Smooth muscle cell (in vitro differentiated cells): ENCODE results near the gene PATL2. TPM values are rescaled to one million over a fixed set of nuclear protein-coding genes. Genes with fewer than 3 reads are reported as not detected.

Experiments
- DNase-seq: peaks from one replicate; lab custom pipeline; 2025; ENCODE audit not compliant: unreplicated experiment; lab: John Stamatoyannopoulos, UW
- H2AFZ ChIP-seq: fragments of 200-600 bp; sonication (generic); 2 replicates; pipeline ENCODE4 v1.6.0; 2016; ENCODE audit warnings: antibody characterized with exemption, low read depth, mild to moderate bottlenecking
- H3F3A ChIP-seq: fragments of 200-600 bp; sonication (generic); 2 replicates; pipeline ENCODE4 v1.6.0; 2017; ENCODE audit warnings: antibody characterized with exemption, low read depth
- H3K27ac ChIP-seq: fragments of 200-600 bp; sonication (generic); 2 replicates; pipeline ENCODE4 v1.5.1; 2016; ENCODE audit warnings: low read depth, mild to moderate bottlenecking
- H3K27me3 ChIP-seq: fragments of 200-600 bp; sonication (generic); 2 replicates; pipeline ENCODE4 v1.6.1; 2016; ENCODE audit warnings: low read depth, mild to moderate bottlenecking
- H3K36me3 ChIP-seq: fragments of 200-600 bp; sonication (generic); 2 replicates; pipeline ENCODE4 v1.5.1; 2016; ENCODE audit warnings: low read depth
- H3K4me1 ChIP-seq: fragments of 200-600 bp; sonication (generic); 2 replicates; pipeline ENCODE4 v1.5.1; 2016; ENCODE audit warnings: low read depth
- H3K4me2 ChIP-seq: fragments of 200-600 bp; sonication (generic); 2 replicates; pipeline ENCODE4 v1.6.0; 2016; ENCODE audit warnings: mild to moderate bottlenecking
- H3K4me3 ChIP-seq: fragments of 200-600 bp; sonication (generic); 2 replicates; pipeline ENCODE4 v1.5.1; 2016; ENCODE audit warnings: mild to moderate bottlenecking
- H3K79me2 ChIP-seq: fragments of 200-600 bp; sonication (generic); 2 replicates; pipeline ENCODE4 v1.6.0; 2016; ENCODE audit warnings: low read depth, mild to moderate bottlenecking
- H3K9ac ChIP-seq: fragments of 200-600 bp; sonication (generic); 2 replicates; pipeline ENCODE4 v1.6.0; 2016; ENCODE audit warnings: low read depth
- H3K9me3 ChIP-seq: fragments of 200-600 bp; sonication (generic); replicated peaks from 2 replicates; pipeline ENCODE4 v1.5.1; 2016; ENCODE audit warnings: low read depth
- H4K20me1 ChIP-seq: fragments of 200-600 bp; sonication (generic); 2 replicates; pipeline ENCODE4 v1.6.0; 2016; ENCODE audit warnings: low read depth
- CTCF ChIP-seq: fragments of 200-600 bp; sonication (generic); IDR thresholded peaks from 2 replicates; pipeline ENCODE4 v1.5.1; 2017; ENCODE audit warnings: borderline replicate concordance, mild to moderate bottlenecking, antibody characterized with exemption; ENCODE audit not compliant: insufficient read depth, poor library complexity, severe bottlenecking
- WGBS: methylation state at CpG from one replicate; pipeline ENCODE4 v1.1.7; 2016; ENCODE audit warnings: low lambda C conversion rate; 5-methylcytosine and 5-hydroxymethylcytosine counted together
- polyA plus RNA-seq: library from polyadenylated mRNA; unstranded; fragments of >200 nt; fragmentation: Nextera tagmentation; extraction: Ambion mirVana; gene quantifications from 2 replicates; pipeline ENCODE4 v1.2.1, GENCODE V29; 2016
- total RNA-seq: library from RNA; depleted of rRNA; stranded (reverse); fragments of >200 nt; gene quantifications from 2 replicates; pipeline ENCODE4 v1.2.3, GENCODE V29; 2014

The PATL2 gene
- total and polyA plus RNA-seq, 2 experiments from 2014 or later, result not detected

GRCh38 chr15:44715142-44715796, 4.1 kb upstream of the PATL2 start:
- no peak for TF ChIP-seq CTCF
- no peak overlapping the region for H3K4me3 ChIP-seq
- H2AFZ ChIP-seq, result no peak overlapping the region
- DNase-seq, result no peak
- no peak overlapping the region for H3K27ac ChIP-seq
- 94% methylated on average over 6 of the region's 6 CpGs for WGBS
- no peaks in the 10 kb centered on the region for H3K9me3 ChIP-seq
- no peak overlapping the region for H3K9ac ChIP-seq
- H4K20me1 ChIP-seq, result peaks cover 47% of the 10 kb centered on the region
- H3K36me3 ChIP-seq, result peaks cover 16% of the 10 kb centered on the region
- peaks cover 4% of the 10 kb centered on the region for H3K4me1 ChIP-seq
- no peak overlapping the region for H3K4me2 ChIP-seq
- H3K27me3 ChIP-seq, result no peaks in the 10 kb centered on the region
- peaks cover 36% of the 10 kb centered on the region for H3K79me2 ChIP-seq
- peaks cover 3% of the 10 kb centered on the region for H3F3A ChIP-seq

GRCh38 chr15:44713006-44713966, 2.2 kb upstream of the PATL2 start:
- peak; percentile 5 for TF ChIP-seq CTCF
- Histone ChIP-seq H3K79me2 (peaks cover 36% of the 10 kb centered on the region), H2AFZ (no peak overlapping the region), H3K36me3 (peaks cover 13% of the 10 kb centered on the region), H3K4me2 (peak overlapping the region; percentile 98), H3K27me3 (no peaks in the 10 kb centered on the region), H3F3A (peaks cover 3% of the 10 kb centered on the region), H3K9ac (peak overlapping the region; percentile 100), H4K20me1 (peaks cover 47% of the 10 kb centered on the region), H3K4me3 (peak overlapping the region; percentile 100), H3K4me1 (peaks cover 4% of the 10 kb centered on the region), H3K27ac (no peak overlapping the region), H3K9me3 (no peaks in the 10 kb centered on the region)
- no peak for DNase-seq
- 95% methylated on average over 5 of the region's 5 CpGs for WGBS

- no peak for DNase-seq
- H2AFZ ChIP-seq, result no peak overlapping the region
- 47% methylated on average over 24 of the region's 24 CpGs for WGBS
Measured at GRCh38 chr15:44712346-44713005, 1.4 kb upstream of the PATL2 start.

More at GRCh38 chr15:44712346-44713005, 1.4 kb upstream of the PATL2 start:
- Histone ChIP-seq H3K4me1 (peaks cover 4% of the 10 kb centered on the region), H3K4me2 (peak overlapping the region; percentile 98), H3K4me3 (peak overlapping the region; percentile 100), H3K27ac (peak overlapping the region; percentile 100), H3K9me3 (no peaks in the 10 kb centered on the region), H3K79me2 (peaks cover 36% of the 10 kb centered on the region), H3K9ac (peak overlapping the region; percentile 100), H3K36me3 (peaks cover 11% of the 10 kb centered on the region), H3F3A (peaks cover 3% of the 10 kb centered on the region), H4K20me1 (peaks cover 47% of the 10 kb centered on the region), H3K27me3 (no peaks in the 10 kb centered on the region)
- TF ChIP-seq CTCF, result no peak
